ENCODE data around the gene SCARF1.

SCARF1 gene

GRCh38 chr17:1647802-1648171, 2.3 kb upstream of the SCARF1 start:
- no peak for DNase-seq

DNA sequence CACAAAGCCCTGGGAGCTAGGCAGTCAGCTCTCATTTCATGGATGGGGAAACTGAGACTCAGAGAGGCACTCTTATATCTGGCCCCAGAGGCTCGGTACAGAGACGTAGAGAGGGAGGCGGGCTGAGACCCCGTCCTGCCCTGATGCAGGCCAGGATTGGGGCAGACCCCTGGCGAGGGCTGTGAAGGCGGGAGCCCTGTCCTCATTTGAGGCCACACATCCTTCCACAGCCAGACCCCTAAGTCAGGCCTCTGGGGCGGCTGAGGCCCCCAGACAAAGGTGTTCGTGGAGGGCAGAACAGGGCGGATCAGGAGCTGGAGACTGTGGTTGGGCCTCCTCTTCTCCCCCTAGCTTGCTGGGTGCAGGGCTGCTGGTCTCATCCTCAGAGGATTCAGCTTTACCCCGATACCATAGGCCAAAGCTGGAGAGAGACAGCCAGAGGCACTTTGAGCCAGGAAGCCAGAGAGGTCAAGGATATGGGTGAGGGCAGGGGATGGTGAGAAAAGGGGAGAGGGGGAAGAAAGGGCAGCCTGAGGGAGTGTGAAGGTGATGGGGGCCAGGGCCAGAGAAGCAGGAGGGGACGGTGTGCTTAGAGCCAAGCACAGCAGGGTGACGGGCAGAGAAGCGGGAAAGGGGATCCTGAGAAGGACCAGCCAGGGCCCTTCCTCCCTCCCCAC, 805 bp upstream of the SCARF1 start:
- DNase-seq = no peak

DNA sequence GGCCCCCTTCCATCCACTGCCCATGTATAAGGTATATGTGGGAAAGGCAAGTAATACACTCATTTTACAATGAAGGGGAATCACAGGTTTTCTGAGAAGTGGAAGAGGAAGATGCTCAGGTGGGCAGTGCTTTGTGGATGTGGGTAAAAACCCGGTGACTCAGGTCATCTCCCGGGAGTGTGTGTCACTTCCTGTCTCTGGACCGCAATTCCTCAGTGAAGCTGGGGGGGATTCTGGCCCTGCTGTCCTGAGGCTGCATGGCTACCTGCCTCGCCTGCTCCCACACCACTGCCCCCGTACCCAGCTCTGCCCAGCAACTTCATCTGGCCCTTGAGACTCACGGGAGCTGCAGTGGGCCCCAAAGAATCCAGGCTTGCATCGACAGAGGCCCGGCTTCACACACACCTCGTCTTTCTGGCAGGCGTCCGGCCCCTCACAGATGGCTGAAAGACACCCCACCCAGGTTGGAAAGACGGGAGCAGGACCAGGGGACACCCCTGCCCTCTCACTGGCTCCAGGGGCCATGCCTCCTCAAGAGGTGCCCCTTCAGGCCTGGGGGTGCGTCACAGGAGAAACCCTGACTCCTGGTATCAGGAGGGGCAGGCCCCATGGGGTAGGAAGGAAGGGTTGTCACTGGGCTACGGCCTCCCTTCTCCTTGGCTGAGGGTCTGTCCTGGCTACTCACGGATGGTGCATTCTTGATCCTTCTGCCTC, 882 bp downstream of the SCARF1 start:
- DNase-seq = no peak

DNA sequence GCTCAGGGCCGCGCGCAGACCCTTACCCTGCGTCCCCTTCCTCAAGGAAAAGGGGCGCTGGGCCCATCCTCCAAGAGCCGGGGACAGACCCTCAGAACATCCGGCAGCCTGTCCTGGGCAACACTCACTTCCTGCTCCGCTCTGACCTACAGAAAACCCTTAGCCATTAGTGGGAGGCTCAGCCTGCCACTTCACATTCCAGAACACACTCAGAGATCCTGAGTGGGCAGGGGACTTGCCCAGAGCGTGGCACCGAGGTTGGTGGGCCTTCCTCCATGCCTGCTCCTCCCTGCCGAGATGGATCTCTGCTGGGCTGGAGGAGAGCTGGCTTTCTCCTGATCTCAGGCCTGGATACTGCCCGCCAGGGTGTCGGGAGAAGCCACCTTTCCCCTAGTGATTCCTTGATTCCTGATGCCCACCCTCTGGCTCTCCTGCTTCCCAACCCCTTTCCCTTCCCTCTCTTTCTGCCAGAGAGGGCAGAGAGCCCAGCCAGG, 1.5 kb downstream of the SCARF1 start:
- DNase-seq = no peak

GRCh38 chr17:1643293-1643998, 2.1 kb downstream of the SCARF1 start:
- no peak for DNase-seq

DNA sequence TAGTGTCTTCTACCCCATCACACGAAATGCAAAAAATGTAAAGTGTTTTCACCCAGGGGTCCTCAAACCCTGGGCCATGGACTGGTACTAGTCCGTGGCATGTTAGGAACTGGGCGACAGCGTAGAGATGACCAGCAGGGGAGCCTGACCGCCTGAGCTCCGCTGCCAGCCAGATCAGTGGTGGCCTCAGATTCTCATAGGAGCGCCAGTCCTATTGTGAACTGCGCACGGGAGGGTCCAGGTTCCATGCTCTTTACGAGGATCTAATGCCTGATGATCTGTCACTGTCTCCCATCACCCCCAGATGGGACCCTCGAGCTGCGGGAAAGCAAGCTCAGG, 4.5 kb downstream of the SCARF1 start:
- no peak for DNase-seq

DNA sequence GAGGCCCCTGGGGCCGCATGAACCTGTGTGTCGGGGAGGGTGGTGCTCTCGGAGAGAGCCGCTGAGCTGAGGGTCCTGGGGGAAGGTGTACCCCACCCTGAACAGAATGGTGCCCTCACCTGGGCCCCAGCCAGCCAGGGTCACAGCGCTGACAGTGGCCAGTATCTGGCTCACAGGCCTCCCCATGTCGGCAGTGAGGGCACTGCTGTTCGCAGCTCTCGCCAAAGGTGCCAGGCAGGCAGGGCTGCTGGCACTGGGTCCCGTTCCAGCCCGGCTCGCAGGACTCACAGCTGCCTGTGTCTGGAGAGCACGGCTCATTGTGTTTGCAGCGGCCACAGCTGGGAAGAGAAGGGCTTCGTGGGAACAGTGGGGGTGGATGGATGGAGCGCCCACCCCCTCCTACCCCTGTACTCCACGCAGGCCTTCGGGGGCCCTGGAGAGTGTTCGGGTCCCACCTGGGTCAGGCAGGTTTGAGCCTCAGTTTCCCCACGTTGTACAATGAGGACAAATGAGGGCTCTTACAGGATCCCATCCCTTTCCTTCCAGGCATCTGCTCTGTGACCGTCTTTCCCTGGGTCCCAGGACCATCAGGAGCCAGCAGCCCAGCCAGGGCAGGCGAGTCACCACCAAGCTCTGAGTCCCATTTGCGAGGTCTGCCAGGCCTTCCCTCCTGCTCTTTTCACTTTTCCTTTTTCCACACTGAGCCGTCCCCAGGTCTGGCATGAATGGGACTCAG, 5.0 kb downstream of the SCARF1 start:
- no peak for DNase-seq

GRCh38 chr17:1639549-1640180, 5.9 kb downstream of the SCARF1 start:
- no peak for DNase-seq

GRCh38 chr17:1638624-1639300, 6.8 kb downstream of the SCARF1 start:
- DNase-seq = no peak

GRCh38 chr17:1638171-1638590, 7.4 kb downstream of the SCARF1 start:
- no peak for DNase-seq

DNA sequence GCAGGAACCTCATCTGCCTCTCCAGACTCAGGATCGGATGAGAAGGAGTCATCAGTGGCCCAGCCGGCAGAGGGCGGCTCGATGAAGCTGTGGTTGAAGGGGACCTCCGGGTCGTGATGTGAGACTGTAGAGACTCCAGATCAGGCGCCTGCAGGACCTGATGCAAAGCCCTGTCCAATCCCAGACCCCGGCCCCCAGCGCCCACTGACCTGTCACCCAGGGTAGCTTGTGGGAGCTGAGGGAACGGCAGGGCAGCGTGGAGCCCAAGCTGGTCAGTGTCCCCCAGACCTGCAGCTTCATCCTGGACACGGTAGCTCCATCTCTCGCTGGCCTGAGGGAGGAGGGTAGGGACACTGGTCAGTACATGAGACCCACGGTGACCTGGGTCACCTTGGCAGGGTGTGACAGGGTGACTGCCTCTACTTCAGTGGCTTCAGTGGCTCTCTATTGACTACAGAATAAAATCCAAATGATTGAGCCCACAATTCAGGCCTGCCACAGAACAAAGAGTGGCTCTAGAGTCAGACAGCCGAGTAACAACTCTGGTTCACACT, 8.7 kb downstream of the SCARF1 start:
- DNase-seq = no peak

GRCh38 chr17:1635675-1636465, 9.7 kb downstream of the SCARF1 start:
- no peak for DNase-seq

GRCh38 chr17:1634841-1635650, 10.5 kb downstream of the SCARF1 start:
- DNase-seq = no peak

GRCh38 chr17:1630662-1631061, 14.9 kb downstream of the SCARF1 start:
- DNase-seq = no peak

GRCh38 chr17:1629504-1630310, 15.8 kb downstream of the SCARF1 start:
- DNase-seq = no peak

DNA sequence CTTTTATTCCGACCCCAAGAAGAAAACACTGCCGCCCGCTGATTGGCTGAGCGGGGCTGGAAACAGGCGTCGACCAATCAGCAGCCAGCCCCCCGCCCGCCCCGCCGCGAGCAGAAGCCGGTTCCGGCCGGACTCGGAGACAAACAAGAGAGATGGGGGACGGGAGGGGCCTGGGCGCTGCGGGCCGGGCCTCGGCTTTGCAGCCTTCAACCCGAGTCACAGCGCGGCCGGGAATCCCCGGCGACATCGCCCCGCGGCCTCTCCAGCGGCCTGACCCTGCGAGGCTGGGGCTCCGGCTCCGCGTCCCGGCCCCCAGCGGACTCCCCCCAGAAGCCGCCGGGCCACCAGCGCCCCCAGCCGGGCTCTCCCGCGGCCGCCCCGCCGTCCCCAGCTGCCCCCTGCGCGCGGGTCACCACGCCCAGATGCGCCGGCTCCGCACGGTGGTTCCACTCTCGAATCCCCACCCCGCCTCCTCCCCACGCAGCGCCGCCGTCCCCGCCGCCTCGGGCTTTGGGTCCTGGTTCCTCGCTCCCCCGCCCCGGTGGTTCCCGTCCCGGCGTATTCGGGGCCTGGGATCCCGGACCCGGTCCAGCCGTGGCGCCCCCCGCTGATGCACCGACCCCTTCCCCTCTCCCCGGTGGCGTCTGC, 16.6 kb downstream of the SCARF1 start:
- DNase-seq = peak; percentile 77

GRCh38 chr17:1627982-1628855, 17.3 kb downstream of the SCARF1 start, which contains the start of gene SLC43A2:
SLC43A2 (minus strand) TSS chr17:1628834; CDS start chr17:1627874, 960 bp downstream.
- peak; percentile 14 for DNase-seq
